Kidney capillary endothelial cell (primary cell): ENCODE data around the gene FLOT2.
"Not testable (repeated sequence)": the region's sequence is repeated elsewhere in the genome, so short reads cannot be mapped to it uniquely, and the experiment has no call there.

Source experiments
- DNase-seq: peaks from one replicate; pipeline ENCODE4 v3.0.0-alpha.2; 2018; ENCODE audit warnings: low spot score

The FLOT2 gene

DNA sequence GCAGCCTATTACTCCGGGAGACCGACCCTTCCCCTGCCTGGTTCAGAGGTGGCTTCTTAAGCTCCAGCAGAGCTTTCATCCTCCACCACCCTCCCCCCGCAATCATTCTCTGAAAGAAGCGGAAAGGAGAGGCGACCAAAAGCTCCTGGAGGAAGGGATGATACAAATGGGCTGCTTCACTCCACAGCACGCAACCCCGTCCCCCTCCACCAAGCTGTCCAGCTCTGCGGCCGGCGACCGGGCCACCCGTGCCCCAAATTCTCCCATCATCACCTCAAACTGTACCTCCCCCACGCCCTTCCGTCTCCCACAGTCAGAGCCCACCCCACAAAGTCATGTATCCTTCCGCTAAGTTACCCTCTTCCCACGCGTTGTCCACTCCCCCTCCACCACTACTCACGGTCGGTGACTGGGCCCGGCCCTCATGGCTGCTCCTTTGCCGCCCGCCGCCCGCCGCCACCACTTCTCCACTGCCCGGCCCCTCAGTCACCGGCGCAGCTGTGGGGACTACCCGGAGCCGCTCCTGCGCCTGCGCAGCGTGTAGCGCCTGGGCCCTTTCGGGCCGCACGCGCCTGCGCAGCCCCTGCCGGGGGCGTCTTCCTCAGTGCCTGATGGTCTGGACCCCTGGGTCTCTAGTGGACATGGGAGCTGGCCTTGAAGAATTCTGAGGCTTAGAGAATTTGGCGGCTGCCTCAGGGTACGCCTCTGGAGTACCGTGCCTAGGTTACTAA, 55.1 kb downstream of the FLOT2 start, which contains the start of gene FAM222B:
Gene FAM222B (minus strand): TSS at position 509 of the 731 bp plus-strand sequence. CDS start 76,123 bp downstream, outside the sequence.
- DNase-seq = peak; percentile 89

DNA sequence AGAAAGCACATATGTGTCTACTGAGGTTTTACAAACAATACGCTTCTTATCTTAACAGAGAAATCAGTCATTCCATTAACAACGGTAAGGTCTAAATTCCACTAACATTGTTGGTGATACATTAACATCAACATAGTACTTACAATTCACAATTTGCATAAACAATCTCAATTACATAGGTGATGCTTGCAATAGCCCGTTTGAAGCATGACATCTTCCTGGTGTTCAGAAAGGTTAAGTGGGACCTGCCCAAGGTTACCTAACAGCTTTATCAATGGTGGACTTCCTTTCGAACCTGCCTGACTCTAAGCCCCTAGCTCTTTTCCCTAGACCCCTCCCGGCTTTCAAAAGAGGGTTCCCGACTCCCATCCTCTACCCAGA, 55.6 kb downstream of the FLOT2 start:
- DNase-seq = no peak

DNA sequence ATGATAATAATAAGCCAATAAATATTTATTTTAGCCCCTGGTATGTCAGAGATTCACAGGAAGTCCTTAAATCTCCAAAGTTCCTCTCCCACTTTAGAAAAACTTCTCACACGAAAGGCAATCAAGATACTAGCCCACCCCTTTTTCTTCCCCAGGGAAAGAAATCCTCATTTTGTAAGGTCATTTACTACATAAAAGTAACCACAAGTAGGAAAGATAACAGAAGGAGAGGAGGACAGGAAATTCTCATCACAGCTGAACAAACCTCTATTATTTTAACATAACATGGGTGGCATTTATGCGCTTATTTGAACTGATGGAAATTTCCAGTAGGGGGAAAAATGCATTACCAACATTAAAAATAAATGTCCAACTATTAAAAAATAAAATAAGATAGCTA, 58.3 kb downstream of the FLOT2 start:
- DNase-seq = no peak

DNA sequence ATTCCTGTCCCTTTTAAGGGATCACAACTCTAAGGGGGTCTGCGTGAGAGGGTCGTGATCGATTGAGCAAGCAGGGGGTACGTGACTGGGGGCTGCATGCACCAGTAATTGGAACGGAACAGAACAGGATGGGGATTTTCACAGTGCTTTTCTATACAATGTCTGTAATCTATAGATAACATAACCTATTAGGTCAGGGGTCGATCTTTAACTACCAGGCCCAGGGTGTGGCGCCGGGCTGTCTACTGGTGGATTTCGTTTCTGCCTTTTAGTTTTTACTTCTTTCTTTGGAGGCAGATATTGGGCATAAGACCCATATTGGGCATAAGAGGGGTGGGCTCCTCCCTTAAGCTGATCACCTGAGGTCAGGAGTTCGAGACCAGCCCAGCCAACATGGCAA, 61.0 kb downstream of the FLOT2 start:
- not testable (repeated sequence) for DNase-seq

DNA sequence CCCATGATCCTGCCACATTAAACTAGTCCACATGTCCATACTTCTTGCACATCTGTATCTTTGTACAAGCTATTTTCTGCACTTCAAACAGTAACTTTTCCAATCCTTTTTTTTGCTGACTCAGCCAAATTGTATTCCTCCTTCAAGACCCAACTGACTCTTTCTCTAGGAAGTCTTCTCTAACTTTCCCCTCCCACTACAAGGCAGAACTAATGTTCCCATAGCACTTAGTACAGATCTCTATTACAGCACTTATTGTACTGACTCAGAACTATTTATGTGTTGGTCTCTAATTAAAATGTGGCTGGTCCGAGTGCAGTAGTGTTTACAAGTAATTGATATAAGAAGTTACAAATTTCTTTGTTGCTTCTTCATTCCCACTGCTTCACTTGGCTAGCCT, 63.1 kb downstream of the FLOT2 start:
- DNase-seq = no peak
